Keratinocyte (primary cell): ENCODE data around the gene INO80D. TPM values are rescaled to one million over a fixed set of nuclear protein-coding genes. Genes with fewer than 3 reads are reported as not detected.

ENCODE experiments used
- DNase-seq: peaks from one replicate; pipeline ENCODE4 v3.0.0-alpha.2; 2011; ENCODE audit warnings: low read depth, missing footprints, low spot score
- FAIRE-seq: peaks from 2 replicates; lab custom pipeline; 2011; peaks lifted over from hg19 to GRCh38; lab: Jason Lieb, UNC
- H2AFZ ChIP-seq: 2 replicates; pipeline ENCODE4 v1.6.0; 2012; ENCODE audit warnings: low read length, control low read depth, inconsistent platforms; ENCODE audit not compliant: control insufficient read depth
- H3K27ac ChIP-seq: 2 replicates; pipeline ENCODE4 v1.5.1; 2011; ENCODE audit warnings: low read length; ENCODE audit not compliant: control insufficient read depth, insufficient read depth
- H3K27me3 ChIP-seq: 3 replicates; pipeline ENCODE4 v1.6.0; 2011; ENCODE audit warnings: low read length; ENCODE audit not compliant: control insufficient read depth, insufficient read depth; ENCODE audit errors: extremely low read depth
- H3K36me3 ChIP-seq, 2 experiments: 2 replicates in 1 of 2; 3 replicates in 1 of 2; pipeline ENCODE4 v1.5.1; 2011; ENCODE audit warnings: low read length in 2 of 2, mild to moderate bottlenecking in 1 of 2; ENCODE audit not compliant: control insufficient read depth in 2 of 2, insufficient read depth in 2 of 2; ENCODE audit errors: extremely low read depth in 1 of 2
- H3K4me1 ChIP-seq: 3 replicates; pipeline ENCODE4 v1.5.1; 2011; ENCODE audit warnings: low read length; ENCODE audit not compliant: control insufficient read depth, insufficient read depth; ENCODE audit errors: extremely low read depth
- H3K4me2 ChIP-seq: 3 replicates; pipeline ENCODE4 v1.6.0; 2011; ENCODE audit warnings: low read depth, low read length; ENCODE audit not compliant: control insufficient read depth, insufficient read depth; ENCODE audit errors: extremely low read depth
- H3K4me3 ChIP-seq, 3 experiments: fragments of 200-600 bp in 1 of 3; sonication (generic) in 1 of 3; 2 replicates in 2 of 3; 3 replicates in 1 of 3; pipeline ENCODE4 v1.5.1; 2011 to 2016; ENCODE audit warnings: low read length in 3 of 3, mild to moderate bottlenecking in 3 of 3, control low read depth in 2 of 3, inconsistent platforms in 1 of 3, low read depth in 1 of 3, mixed read lengths in 1 of 3, mixed run types in 1 of 3, moderate library complexity in 1 of 3; ENCODE audit not compliant: control insufficient read depth in 2 of 3, insufficient read depth in 2 of 3; ENCODE audit errors: extremely low read depth in 1 of 3
- H3K79me2 ChIP-seq: 2 replicates; pipeline ENCODE4 v1.6.0; 2012; ENCODE audit warnings: low read length; ENCODE audit not compliant: control insufficient read depth, insufficient read depth
- H3K9ac ChIP-seq: 3 replicates; pipeline ENCODE4 v1.6.0; 2011; ENCODE audit warnings: low read length; ENCODE audit not compliant: control insufficient read depth, insufficient read depth; ENCODE audit errors: extremely low read depth
- H3K9me1 ChIP-seq: 3 replicates; pipeline ENCODE4 v1.6.0; 2011; ENCODE audit warnings: low read length; ENCODE audit not compliant: control insufficient read depth, insufficient read depth; ENCODE audit errors: extremely low read depth
- H3K9me3 ChIP-seq: 2 replicates; pipeline ENCODE4 v1.5.1; 2012; ENCODE audit warnings: low read depth, low read length; ENCODE audit not compliant: control insufficient read depth
- H4K20me1 ChIP-seq: 3 replicates; pipeline ENCODE4 v1.6.0; 2011; ENCODE audit warnings: low read length; ENCODE audit not compliant: control insufficient read depth, insufficient read depth; ENCODE audit errors: extremely low read depth
- CTCF ChIP-seq, 3 experiments: IDR thresholded peaks in 1 of 3; conservative IDR thresholded peaks in 1 of 3; optimal IDR thresholded peaks in 1 of 3; 2 replicates in 2 of 3; 3 replicates in 1 of 3; pipeline versions ENCODE3 to v1.5.1; 2011; ENCODE audit warnings: low read length in 3 of 3, mild to moderate bottlenecking in 3 of 3, moderate library complexity in 2 of 3, control low read depth in 1 of 3, inconsistent platforms in 1 of 3; ENCODE audit not compliant: insufficient read depth in 2 of 3; ENCODE audit errors: extremely low read depth in 1 of 3
- EZH2 ChIP-seq: IDR thresholded peaks from one replicate; pipeline ENCODE4 v1.6.1; 2012; ENCODE audit warnings: inconsistent platforms, mild to moderate bottlenecking, low read length, moderate library complexity
- dilution Hi-C: fragments of 300-500 bp; cut with MboI; formaldehyde crosslinking; loops from one replicate; pipeline ENCODE4 v1.7.0; 2020; ENCODE audit warnings: low sequenced_read_pairs; ENCODE audit not compliant: extremely low pct_ligation_motif_present
- polyA plus RNA-seq, 5 experiments: library from polyadenylated mRNA; depleted of rRNA in 3 of 5; stranded (reverse) in 3 of 5; stranded (forward) in 1 of 5; unstranded in 1 of 5; fragments of >200 nt; gene quantifications; 1 replicate in 1 of 5; 2 replicates in 3 of 5; 3 replicates in 1 of 5; pipeline versions ENCODE4 v1.2.1 to v1.2.3, GENCODE V29; 2011 to 2012; ENCODE audit warnings: missing spikeins in 2 of 5, low read depth in 1 of 5, low replicate concordance in 1 of 5

INO80D gene
- polyA plus RNA-seq, 1 donor (not counting 4 experiments of a cell fraction or from before 2014, with no cell fraction given): 4.1 TPM

GRCh38 chr2:206069417-206069816 lies 16.6 kb downstream of the INO80D start:
- Histone ChIP-seq H3K27me3 (no peaks in the 10 kb centered on the region), H3K4me2 (no peak overlapping the region), H2AFZ (no peak overlapping the region), H3K36me3 (no peaks in the 10 kb centered on the region), H3K9ac (no peak overlapping the region), H3K79me2 (peaks cover 67% of the 10 kb centered on the region), H4K20me1 (no peaks in the 10 kb centered on the region), H3K9me1 (no peaks in the 10 kb centered on the region), H3K27ac (no peak overlapping the region), H3K9me3 (no peaks in the 10 kb centered on the region), H3K4me3 (no peak overlapping the region), H3K4me1 (no peaks in the 10 kb centered on the region)
- DNase-seq: no peak
- dilution Hi-C loops: no loop called here
- TF ChIP-seq EZH2 (no peak), CTCF (optimal IDR thresholded peaks at IDR 0.05 in 1 of 3, IDR thresholded peaks at IDR 0.05 in 1 of 3, conservative IDR thresholded peaks at IDR 0.05 in 1 of 3; ENCODE audit: extremely low read depth in 1 of 3, insufficient read depth in 2 of 3, low read length in 3 of 3) (no peak)
- no peak for FAIRE-seq

- no peaks in the 10 kb centered on the region for H3K36me3 ChIP-seq
- peaks cover 62% of the 10 kb centered on the region for H3K79me2 ChIP-seq
- FAIRE-seq (no peak), DNase-seq (no peak)
- H3K4me3 ChIP-seq: no peak overlapping the region
- H2AFZ ChIP-seq: no peak overlapping the region
- H3K9ac ChIP-seq: no peak overlapping the region
- no peaks in the 10 kb centered on the region for H3K27me3 ChIP-seq
- TF ChIP-seq EZH2: no peak
- TF ChIP-seq CTCF (optimal IDR thresholded peaks at IDR 0.05 in 1 of 3, IDR thresholded peaks at IDR 0.05 in 1 of 3, conservative IDR thresholded peaks at IDR 0.05 in 1 of 3; ENCODE audit: extremely low read depth in 1 of 3, insufficient read depth in 2 of 3, low read length in 3 of 3): no peak
- H3K9me3 ChIP-seq: no peaks in the 10 kb centered on the region
- no peaks in the 10 kb centered on the region for H3K4me1 ChIP-seq
- no peak overlapping the region for H3K27ac ChIP-seq
- H3K9me1 ChIP-seq: no peaks in the 10 kb centered on the region
- dilution Hi-C loops: no loop called here
- H3K4me2 ChIP-seq: no peak overlapping the region
- H4K20me1 ChIP-seq: no peaks in the 10 kb centered on the region
Measured at GRCh38 chr2:206068207-206068606, 17.8 kb downstream of the INO80D start.
